CD4-positive, alpha-beta T cell (primary cell): ENCODE results near the gene MEIKIN. TPM values are rescaled to one million over a fixed set of nuclear protein-coding genes. Genes with fewer than 3 reads are reported as not detected.

ENCODE experiments used
- ATAC-seq: fragments of 200-7000 bp; cut with Tn5 transposase; one replicate; pipeline ENCODE4 v1.10.0; 2022; ENCODE audit warnings: mild to moderate bottlenecking; ENCODE audit not compliant: poor library complexity
- CTCF ChIA-PET: fragments of 350-600 bp; sonication (Branson Sonifier 250); formaldehyde crosslinking; loops from one replicate; lab custom pipeline; 2021; ENCODE audit warnings: antibody characterized with exemption, inconsistent platforms; lab: Charles Lee
- POLR2A ChIA-PET: fragments of 350-600 bp; sonication (Branson Sonifier 250); formaldehyde crosslinking; loops from one replicate; lab custom pipeline; 2021; ENCODE audit warnings: antibody characterized with exemption, inconsistent platforms; lab: Charles Lee
- DNase-seq, 14 experiments: peaks; one replicate each; pipeline ENCODE4 v3.0.0-alpha.2; 2013 to 2020; ENCODE audit warnings: mixed read lengths in 2 of 14
- H3K27ac ChIP-seq, 2 donors: one replicate each; pipeline versions ENCODE4 v1.5.1 to v1.7.0; 2013; ENCODE audit warnings: low read length in 2 of 2, low read depth in 1 of 2, mild to moderate bottlenecking in 1 of 2
- H3K27me3 ChIP-seq, 2 experiments: 1 replicate in 1 of 2; 2 replicates in 1 of 2; pipeline versions ENCODE4 v1.6.1 to v1.7.0; 2013; ENCODE audit warnings: low read length in 2 of 2, control low read depth in 1 of 2, mild to moderate bottlenecking in 1 of 2, moderate library complexity in 1 of 2; ENCODE audit not compliant: insufficient read depth in 2 of 2, control insufficient read depth in 1 of 2
- H3K36me3 ChIP-seq: one replicate; pipeline ENCODE4 v1.6.1; 2013; ENCODE audit warnings: low read length, control low read depth; ENCODE audit not compliant: insufficient read depth
- H3K4me1 ChIP-seq: one replicate; pipeline ENCODE4 v1.6.1; 2013; ENCODE audit warnings: low read length, control low read depth; ENCODE audit not compliant: insufficient read depth
- H3K4me3 ChIP-seq: one replicate; pipeline ENCODE4 v1.5.1; 2013; ENCODE audit warnings: mild to moderate bottlenecking, low read length, moderate library complexity
- H3K9me3 ChIP-seq, 2 experiments: 1 replicate in 1 of 2; 2 replicates in 1 of 2; pipeline versions ENCODE4 v1.6.1 to v1.7.0; 2013; ENCODE audit warnings: low read length in 2 of 2, mild to moderate bottlenecking in 2 of 2, control low read depth in 1 of 2, moderate library complexity in 1 of 2; ENCODE audit not compliant: control insufficient read depth in 1 of 2, insufficient read depth in 1 of 2
- H3K27ac Mint-ChIP-seq: one replicate; pipeline ENCODE4 v1.8.0; 2020; ENCODE audit warnings: mixed read lengths
- H3K27me3 Mint-ChIP-seq: one replicate; pipeline ENCODE4 v1.8.0; 2021; ENCODE audit warnings: mixed read lengths
- H3K36me3 Mint-ChIP-seq: one replicate; pipeline ENCODE4 v1.8.0; 2021; ENCODE audit warnings: low read depth, mixed read lengths
- H3K4me1 Mint-ChIP-seq: one replicate; pipeline ENCODE4 v1.8.0; 2021; ENCODE audit warnings: low read depth, mixed read lengths
- H3K4me3 Mint-ChIP-seq: one replicate; pipeline ENCODE4 v1.8.0; 2020; ENCODE audit warnings: mild to moderate bottlenecking, mixed read lengths
- H3K9me3 Mint-ChIP-seq: one replicate; pipeline ENCODE4 v1.8.0; 2020; ENCODE audit warnings: mixed read lengths
- CTCF ChIP-seq: fragments of 200-600 bp; IDR thresholded peaks from one replicate; pipeline ENCODE4 v1.8.0; 2022; ENCODE audit warnings: antibody characterized with exemption, mild to moderate bottlenecking
- intact Hi-C, 2 experiments: fragments of 100-400 bp; cut with DNase I in 1 of 2; cut with micrococcal nuclease in 1 of 2; formaldehyde crosslinking; loops; one replicate each; pipeline versions ENCODE4 v1.15.1 to v1.9.0; 2023 to 2025; cut with DNase I, micrococcal nuclease
- total RNA-seq, 174 experiments: library from RNA in 2 of 174; stranded (reverse) in 2 of 174; gene quantifications; one replicate each; pipeline ENCODE4 v1.2.3 and lab custom pipeline; 2021 to 2026

The MEIKIN gene
- total RNA-seq, 2 experiments from 2014 or later = not detected

GRCh38 chr5:131942016-131942415 lies 3.4 kb downstream of the MEIKIN start:
- no peaks in the 10 kb centered on the region for H3K27me3 ChIP-seq
- TF ChIP-seq CTCF = no peak
- Mint-ChIP-seq H3K4me1 (no peaks in the 10 kb centered on the region), H3K36me3 (no peaks in the 10 kb centered on the region), H3K27ac (no peak overlapping the region), H3K27me3 (no peaks in the 10 kb centered on the region), H3K9me3 (no peaks in the 10 kb centered on the region), H3K4me3 (no peak overlapping the region)
- peaks cover 0 to 8% of the 10 kb centered on the region in 2 experiments for H3K9me3 ChIP-seq
- DNase-seq = no peak
- H3K27ac ChIP-seq = no peak overlapping the region
- intact Hi-C loops = no loop called here
- ChIA-PET CTCF (no interaction called here), POLR2A (no interaction called here)
- no peak for ATAC-seq
- no peaks in the 10 kb centered on the region for H3K4me1 ChIP-seq
- no peaks in the 10 kb centered on the region for H3K36me3 ChIP-seq
- no peak overlapping the region for H3K4me3 ChIP-seq

DNA sequence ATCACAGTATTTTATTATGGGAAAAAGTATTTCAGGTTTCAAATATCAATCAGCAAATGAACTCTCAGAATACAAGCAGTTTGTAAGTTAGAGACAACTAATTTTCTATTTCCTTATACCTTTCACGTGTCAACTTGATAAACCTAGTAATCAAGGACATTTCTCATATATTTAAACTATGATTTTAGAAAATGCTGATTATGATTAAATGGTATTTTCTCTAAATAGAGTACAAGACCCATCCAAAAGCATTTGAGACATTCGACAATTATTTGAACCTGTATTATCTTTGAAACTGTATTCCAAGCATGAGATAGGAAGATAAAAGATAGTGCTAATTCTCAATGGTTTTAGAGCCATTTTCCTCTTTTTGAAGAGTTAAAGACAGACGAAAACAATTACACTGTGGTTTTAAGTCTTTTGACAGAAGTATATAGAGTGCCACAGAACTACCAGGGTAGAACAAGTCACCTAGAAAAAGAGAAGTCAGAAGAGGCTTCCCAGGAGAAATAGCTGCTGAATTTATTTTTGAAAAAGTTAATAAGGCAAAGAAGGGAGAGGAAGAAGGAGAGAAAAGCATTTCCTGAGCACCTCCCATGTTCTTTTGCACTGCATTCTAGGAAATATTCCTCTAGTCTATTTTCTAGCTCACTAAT lies 5.6 kb downstream of the MEIKIN start:
- H3K36me3 Mint-ChIP-seq = peaks cover 4% of the 10 kb centered on the region
- no peaks in the 10 kb centered on the region for H3K27me3 Mint-ChIP-seq
- no peaks in the 10 kb centered on the region for H3K36me3 ChIP-seq
- TF ChIP-seq CTCF = no peak
- H3K27ac ChIP-seq = no peak overlapping the region
- ATAC-seq = no peak
- no peak overlapping the region for H3K4me3 Mint-ChIP-seq
- H3K4me1 ChIP-seq = no peaks in the 10 kb centered on the region
- intact Hi-C loops = no loop called here
- H3K9me3 ChIP-seq = no peaks in the 10 kb centered on the region
- H3K27me3 ChIP-seq = no peaks in the 10 kb centered on the region
- H3K9me3 Mint-ChIP-seq = no peaks in the 10 kb centered on the region
- no peak for DNase-seq
- H3K4me3 ChIP-seq = no peak overlapping the region
- ChIA-PET POLR2A (no interaction called here), CTCF (no interaction called here)
- no peak overlapping the region for H3K27ac Mint-ChIP-seq
- H3K4me1 Mint-ChIP-seq = no peaks in the 10 kb centered on the region

DNA sequence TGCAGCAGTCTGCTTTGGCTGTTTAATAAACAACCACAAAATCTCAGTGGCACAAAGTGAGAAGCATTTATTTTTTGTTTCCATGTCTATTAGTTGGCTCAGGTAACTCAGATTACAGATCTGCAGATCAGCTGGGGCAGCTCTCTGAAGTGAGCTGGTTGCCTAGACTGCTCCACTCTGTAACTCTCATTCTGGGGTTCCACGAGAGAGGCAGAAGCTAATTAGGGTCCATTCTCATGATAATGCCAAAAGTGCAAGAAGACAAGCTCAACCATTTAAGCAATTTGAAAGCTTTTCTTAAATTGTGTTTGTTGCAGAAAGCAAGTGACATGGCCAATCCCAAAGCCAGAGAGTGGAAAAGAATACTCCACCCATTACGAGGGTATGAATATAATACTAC lies 13.2 kb downstream of the MEIKIN start:
- ChIA-PET POLR2A (no interaction called here), CTCF (no interaction called here)
- H3K36me3 ChIP-seq = no peaks in the 10 kb centered on the region
- no peaks in the 10 kb centered on the region for H3K27me3 Mint-ChIP-seq
- H3K9me3 ChIP-seq = peaks cover 8 to 12% of the 10 kb centered on the region in 2 experiments
- ATAC-seq (no peak), DNase-seq (no peak)
- no peak overlapping the region for H3K27ac ChIP-seq
- H3K27me3 ChIP-seq = no peaks in the 10 kb centered on the region
- peaks cover 24% of the 10 kb centered on the region for H3K9me3 Mint-ChIP-seq
- H3K4me3 ChIP-seq = no peak overlapping the region
- H3K4me1 Mint-ChIP-seq = no peaks in the 10 kb centered on the region
- no peak overlapping the region for H3K4me3 Mint-ChIP-seq
- TF ChIP-seq CTCF = no peak
- H3K27ac Mint-ChIP-seq = no peak overlapping the region
- intact Hi-C loops = no loop called here
- peaks cover 49% of the 10 kb centered on the region for H3K36me3 Mint-ChIP-seq
- H3K4me1 ChIP-seq = no peaks in the 10 kb centered on the region
